CD4-positive, alpha-beta T cell treated with Interleukin-2 at 100 ng/mL for 4 hours (primary cell): Measurements from ENCODE around the gene HSBP1L1.

Experiments used
- DNase-seq: peaks from one replicate; pipeline ENCODE4 v3.0.0-alpha.2; 2020; ENCODE audit warnings: low spot score

The HSBP1L1 gene

GRCh38 chr18:79945118-79946042, 19.1 kb upstream of the HSBP1L1 start:
- no peak for DNase-seq

- DNase-seq = no peak
Measured at GRCh38 chr18:79947054-79947755, 17.2 kb upstream of the HSBP1L1 start.

GRCh38 chr18:79947881-79948610, 16.4 kb upstream of the HSBP1L1 start:
- DNase-seq = no peak

GRCh38 chr18:79948719-79949411, 15.6 kb upstream of the HSBP1L1 start:
- no peak for DNase-seq

GRCh38 chr18:79949697-79950487, 14.6 kb upstream of the HSBP1L1 start:
- no peak for DNase-seq

GRCh38 chr18:79950515-79951341, 13.7 kb upstream of the HSBP1L1 start:
- DNase-seq = no peak

- DNase-seq = peak; percentile 96
Measured at GRCh38 chr18:79951545-79952455, 12.6 kb upstream of the HSBP1L1 start, which contains the start of gene SLC66A2. Gene SLC66A2 (minus strand): TSS chr18:79951653. CDS start chr18:79950926, 727 bp downstream.

- no peak for DNase-seq
Measured at GRCh38 chr18:79952456-79952995, 11.9 kb upstream of the HSBP1L1 start.

GRCh38 chr18:79952996-79953559, 11.4 kb upstream of the HSBP1L1 start:
- no peak for DNase-seq

- no peak for DNase-seq
Measured at GRCh38 chr18:79953971-79954651, 10.3 kb upstream of the HSBP1L1 start.

- DNase-seq = no peak
Measured at GRCh38 chr18:79954791-79955190, 9.7 kb upstream of the HSBP1L1 start.

GRCh38 chr18:79955302-79956075, 9.0 kb upstream of the HSBP1L1 start:
- no peak for DNase-seq

GRCh38 chr18:79956276-79956675, 8.2 kb upstream of the HSBP1L1 start:
- no peak for DNase-seq

GRCh38 chr18:79958981-79959380, 5.5 kb upstream of the HSBP1L1 start:
- no peak for DNase-seq

GRCh38 chr18:79960161-79960801, 4.2 kb upstream of the HSBP1L1 start:
- peak; percentile 45 for DNase-seq

GRCh38 chr18:79960921-79961526, 3.4 kb upstream of the HSBP1L1 start:
- no peak for DNase-seq
